Measurements from ENCODE around the gene TUBG2.

GRCh38 chr17:42674755-42675347 lies 15.8 kb downstream of the TUBG2 start:
- no peak for TF ChIP-seq CTCF (IDR thresholded peaks at IDR 0.05)
- TF ChIP-seq ATF3 (CRISPR knock-in tag; conservative IDR thresholded peaks at IDR 0.05): no peak
- TF ChIP-seq HMGXB4 (CRISPR knock-in tag; IDR thresholded peaks at IDR 0.05): no peak
- no peak for TF ChIP-seq CREM (CRISPR knock-in tag; IDR thresholded peaks at IDR 0.05)

Data from WTC11 (cell line).